ENCODE measurements around the gene OR2M5.
A peak's percentile ranks its signal among the peaks of the same experiment; 100 is the strongest.

The OR2M5 gene

GRCh38 chr1:248144513-248145198 is at the start of gene OR2M5:
TSS of gene OR2M5 (plus strand) at chr1:248145148. CDS start at chr1:248145148, 0 bp downstream.
- Histone ChIP-seq H3K9me3 (ENCODE audit: control insufficient read depth, insufficient read depth, low read length) (peaks cover 92% of the 10 kb centered on the region), H3K27me3 (ENCODE audit: control insufficient read depth, insufficient read depth, low read length) (no peaks in the 10 kb centered on the region), H3K4me3 (ENCODE audit: low read depth, low read length) (no peak within 1 kb of the TSS), H3K4me1 (ENCODE audit: control insufficient read depth, insufficient read depth, low read length) (no peaks in the 10 kb centered on the region), H3K9ac (ENCODE audit: low read depth, low read length) (no peak within 1 kb of the TSS), H3K27ac (ENCODE audit: low read depth, low read length) (no peak within 1 kb of the TSS), H3K36me3 (ENCODE audit: control insufficient read depth, insufficient read depth, low read length) (no peaks in the 10 kb centered on the region)

- Histone ChIP-seq H3K4me1 (ENCODE audit: control insufficient read depth, insufficient read depth, low read length) (no peaks in the 10 kb centered on the region), H3K9ac (ENCODE audit: low read depth, low read length) (no peak overlapping the region), H3K36me3 (ENCODE audit: control insufficient read depth, insufficient read depth, low read length) (no peaks in the 10 kb centered on the region), H3K4me3 (ENCODE audit: low read depth, low read length) (no peak overlapping the region), H3K27me3 (ENCODE audit: control insufficient read depth, insufficient read depth, low read length) (no peaks in the 10 kb centered on the region), H3K9me3 (ENCODE audit: control insufficient read depth, insufficient read depth, low read length) (peaks cover 89% of the 10 kb centered on the region), H3K27ac (ENCODE audit: low read depth, low read length) (no peak overlapping the region)
Observed at GRCh38 chr1:248098529-248098928, 46.4 kb upstream of the OR2M5 start.

GRCh38 chr1:248102847-248103246 is 42.1 kb upstream of the OR2M5 start:
- H3K27ac ChIP-seq (ENCODE audit: low read depth, low read length) = no peak overlapping the region
- H3K4me3 ChIP-seq (ENCODE audit: low read depth, low read length) = no peak overlapping the region
- H3K4me1 ChIP-seq (ENCODE audit: control insufficient read depth, insufficient read depth, low read length) = no peaks in the 10 kb centered on the region
- H3K9ac ChIP-seq (ENCODE audit: low read depth, low read length) = no peak overlapping the region
- no peaks in the 10 kb centered on the region for H3K36me3 ChIP-seq (ENCODE audit: control insufficient read depth, insufficient read depth, low read length)
- no peaks in the 10 kb centered on the region for H3K27me3 ChIP-seq (ENCODE audit: control insufficient read depth, insufficient read depth, low read length)
- H3K9me3 ChIP-seq (ENCODE audit: control insufficient read depth, insufficient read depth, low read length) = peaks cover 89% of the 10 kb centered on the region

- H3K9me3 ChIP-seq (ENCODE audit: control insufficient read depth, insufficient read depth, low read length) = peaks cover 83% of the 10 kb centered on the region
- H3K4me1 ChIP-seq (ENCODE audit: control insufficient read depth, insufficient read depth, low read length) = no peaks in the 10 kb centered on the region
- no peak overlapping the region for H3K9ac ChIP-seq (ENCODE audit: low read depth, low read length)
- H3K4me3 ChIP-seq (ENCODE audit: low read depth, low read length) = no peak overlapping the region
- no peaks in the 10 kb centered on the region for H3K27me3 ChIP-seq (ENCODE audit: control insufficient read depth, insufficient read depth, low read length)
- H3K36me3 ChIP-seq (ENCODE audit: control insufficient read depth, insufficient read depth, low read length) = no peaks in the 10 kb centered on the region
- no peak overlapping the region for H3K27ac ChIP-seq (ENCODE audit: low read depth, low read length)
Observed at GRCh38 chr1:248111157-248111556, 33.8 kb upstream of the OR2M5 start.

- H3K4me1 ChIP-seq (ENCODE audit: control insufficient read depth, insufficient read depth, low read length) = no peaks in the 10 kb centered on the region
- H3K9ac ChIP-seq (ENCODE audit: low read depth, low read length) = no peak overlapping the region
- H3K4me3 ChIP-seq (ENCODE audit: low read depth, low read length) = no peak overlapping the region
- H3K27ac ChIP-seq (ENCODE audit: low read depth, low read length) = no peak overlapping the region
- H3K27me3 ChIP-seq (ENCODE audit: control insufficient read depth, insufficient read depth, low read length) = no peaks in the 10 kb centered on the region
- no peaks in the 10 kb centered on the region for H3K36me3 ChIP-seq (ENCODE audit: control insufficient read depth, insufficient read depth, low read length)
- H3K9me3 ChIP-seq (ENCODE audit: control insufficient read depth, insufficient read depth, low read length) = peaks cover 60% of the 10 kb centered on the region
Observed at GRCh38 chr1:248114890-248115289, 30.1 kb upstream of the OR2M5 start.

- H3K9ac ChIP-seq (ENCODE audit: low read depth, low read length) = no peak overlapping the region
- no peak overlapping the region for H3K27ac ChIP-seq (ENCODE audit: low read depth, low read length)
- no peaks in the 10 kb centered on the region for H3K4me1 ChIP-seq (ENCODE audit: control insufficient read depth, insufficient read depth, low read length)
- H3K4me3 ChIP-seq (ENCODE audit: low read depth, low read length) = no peak overlapping the region
- H3K9me3 ChIP-seq (ENCODE audit: control insufficient read depth, insufficient read depth, low read length) = peaks cover 91% of the 10 kb centered on the region
- no peaks in the 10 kb centered on the region for H3K27me3 ChIP-seq (ENCODE audit: control insufficient read depth, insufficient read depth, low read length)
- no peaks in the 10 kb centered on the region for H3K36me3 ChIP-seq (ENCODE audit: control insufficient read depth, insufficient read depth, low read length)
Observed at GRCh38 chr1:248127653-248128052, 17.3 kb upstream of the OR2M5 start.

- Histone ChIP-seq H3K9ac (ENCODE audit: low read depth, low read length) (no peak overlapping the region), H3K4me1 (ENCODE audit: control insufficient read depth, insufficient read depth, low read length) (no peaks in the 10 kb centered on the region), H3K4me3 (ENCODE audit: low read depth, low read length) (no peak overlapping the region), H3K27me3 (ENCODE audit: control insufficient read depth, insufficient read depth, low read length) (no peaks in the 10 kb centered on the region), H3K36me3 (ENCODE audit: control insufficient read depth, insufficient read depth, low read length) (no peaks in the 10 kb centered on the region), H3K9me3 (ENCODE audit: control insufficient read depth, insufficient read depth, low read length) (peaks cover 82% of the 10 kb centered on the region), H3K27ac (ENCODE audit: low read depth, low read length) (no peak overlapping the region)
Observed at GRCh38 chr1:248136811-248137210, 8.1 kb upstream of the OR2M5 start.

GRCh38 chr1:248140846-248141245 is 4.1 kb upstream of the OR2M5 start:
- Histone ChIP-seq H3K27ac (ENCODE audit: low read depth, low read length) (no peak overlapping the region), H3K4me1 (ENCODE audit: control insufficient read depth, insufficient read depth, low read length) (no peaks in the 10 kb centered on the region), H3K27me3 (ENCODE audit: control insufficient read depth, insufficient read depth, low read length) (no peaks in the 10 kb centered on the region), H3K9ac (ENCODE audit: low read depth, low read length) (no peak overlapping the region), H3K9me3 (ENCODE audit: control insufficient read depth, insufficient read depth, low read length) (peaks cover 79% of the 10 kb centered on the region), H3K36me3 (ENCODE audit: control insufficient read depth, insufficient read depth, low read length) (no peaks in the 10 kb centered on the region), H3K4me3 (ENCODE audit: low read depth, low read length) (no peak overlapping the region)

GRCh38 chr1:248143311-248143710 is 1.6 kb upstream of the OR2M5 start:
- no peaks in the 10 kb centered on the region for H3K36me3 ChIP-seq (ENCODE audit: control insufficient read depth, insufficient read depth, low read length)
- H3K9me3 ChIP-seq (ENCODE audit: control insufficient read depth, insufficient read depth, low read length) = peaks cover 90% of the 10 kb centered on the region
- H3K27ac ChIP-seq (ENCODE audit: low read depth, low read length) = no peak overlapping the region
- no peak overlapping the region for H3K4me3 ChIP-seq (ENCODE audit: low read depth, low read length)
- no peaks in the 10 kb centered on the region for H3K4me1 ChIP-seq (ENCODE audit: control insufficient read depth, insufficient read depth, low read length)
- no peaks in the 10 kb centered on the region for H3K27me3 ChIP-seq (ENCODE audit: control insufficient read depth, insufficient read depth, low read length)
- H3K9ac ChIP-seq (ENCODE audit: low read depth, low read length) = no peak overlapping the region

GRCh38 chr1:248152056-248152827 is 7.3 kb downstream of the OR2M5 start:
- Histone ChIP-seq H3K4me3 (ENCODE audit: low read depth, low read length) (peak overlapping the region; percentile 17; the same call in 1 of the 2 replicates), H3K9ac (ENCODE audit: low read depth, low read length) (no peak overlapping the region), H3K27me3 (ENCODE audit: control insufficient read depth, insufficient read depth, low read length) (no peaks in the 10 kb centered on the region), H3K36me3 (ENCODE audit: control insufficient read depth, insufficient read depth, low read length) (no peaks in the 10 kb centered on the region), H3K27ac (ENCODE audit: low read depth, low read length) (no peak overlapping the region), H3K4me1 (ENCODE audit: control insufficient read depth, insufficient read depth, low read length) (no peaks in the 10 kb centered on the region), H3K9me3 (ENCODE audit: control insufficient read depth, insufficient read depth, low read length) (peaks cover 93% of the 10 kb centered on the region)

- H3K27ac ChIP-seq (ENCODE audit: low read depth, low read length) = no peak overlapping the region
- no peaks in the 10 kb centered on the region for H3K4me1 ChIP-seq (ENCODE audit: control insufficient read depth, insufficient read depth, low read length)
- H3K9ac ChIP-seq (ENCODE audit: low read depth, low read length) = no peak overlapping the region
- H3K36me3 ChIP-seq (ENCODE audit: control insufficient read depth, insufficient read depth, low read length) = no peaks in the 10 kb centered on the region
- H3K4me3 ChIP-seq (ENCODE audit: low read depth, low read length) = no peak overlapping the region
- no peaks in the 10 kb centered on the region for H3K27me3 ChIP-seq (ENCODE audit: control insufficient read depth, insufficient read depth, low read length)
- peaks cover 80% of the 10 kb centered on the region for H3K9me3 ChIP-seq (ENCODE audit: control insufficient read depth, insufficient read depth, low read length)
Observed at GRCh38 chr1:248155927-248156326, 11.0 kb downstream of the OR2M5 start.
